GM23338 (cell line): ENCODE measurements around the gene SLC6A13. TPM values are rescaled to one million over a fixed set of nuclear protein-coding genes. Genes with fewer than 3 reads are reported as not detected.

Experiments used
- ATAC-seq: fragments of 200-7000 bp; cut with Tn5 transposase; 3 replicates; pipeline ENCODE4 v1.9.1; 2020
- DNase-seq: peaks from one replicate; pipeline ENCODE4 v3.0.0-alpha.2; 2015; ENCODE audit warnings: low spot score
- H2AFZ ChIP-seq: fragments of 200-600 bp; sonication (generic); 2 replicates; pipeline ENCODE4 v1.8.0; 2016; ENCODE audit warnings: antibody characterized with exemption, mild to moderate bottlenecking, moderate library complexity
- H3F3A ChIP-seq: fragments of 200-600 bp; sonication (generic); replicated peaks from 2 replicates; pipeline ENCODE4 v1.8.0; 2017; ENCODE audit warnings: antibody characterized with exemption, mixed run types, low read depth
- H3K27ac ChIP-seq: fragments of 200-600 bp; sonication (generic); 2 replicates; pipeline ENCODE4 v1.6.1; 2016; ENCODE audit warnings: low read depth
- H3K27me3 ChIP-seq: fragments of 200-600 bp; sonication (generic); 2 replicates; pipeline ENCODE4 v1.8.0; 2016; ENCODE audit warnings: mild to moderate bottlenecking, mixed run types, moderate library complexity; ENCODE audit not compliant: insufficient read depth
- H3K36me3 ChIP-seq: fragments of 200-600 bp; sonication (generic); 2 replicates; pipeline ENCODE4 v1.8.0; 2016; ENCODE audit warnings: mild to moderate bottlenecking; ENCODE audit not compliant: insufficient read depth
- H3K4me1 ChIP-seq: fragments of 200-600 bp; sonication (generic); 2 replicates; pipeline ENCODE4 v1.8.0; 2016; ENCODE audit warnings: mild to moderate bottlenecking, moderate library complexity; ENCODE audit not compliant: insufficient read depth
- H3K4me2 ChIP-seq: fragments of 200-600 bp; sonication (generic); 2 replicates; pipeline ENCODE4 v1.7.1; 2017; ENCODE audit warnings: mixed run types
- H3K4me3 ChIP-seq: fragments of 200-600 bp; sonication (generic); 2 replicates; pipeline ENCODE4 v1.6.1; 2016; ENCODE audit warnings: mixed run types
- H3K79me2 ChIP-seq: fragments of 200-600 bp; sonication (generic); replicated peaks from 2 replicates; pipeline ENCODE4 v1.8.0; 2017; ENCODE audit warnings: mild to moderate bottlenecking; ENCODE audit not compliant: insufficient read depth
- H3K9me2 ChIP-seq: fragments of 200-600 bp; sonication (generic); 2 replicates; pipeline ENCODE4 v1.8.0; 2017; ENCODE audit not compliant: insufficient read depth
- H4K20me1 ChIP-seq: fragments of 200-600 bp; sonication (generic); replicated peaks from 2 replicates; pipeline ENCODE4 v1.8.0; 2017; ENCODE audit warnings: mild to moderate bottlenecking; ENCODE audit not compliant: insufficient read depth
- H3K27ac Mint-ChIP-seq: 2 replicates; pipeline ENCODE4 v1.8.0; 2020; ENCODE audit warnings: inconsistent platforms, mild to moderate bottlenecking, moderate library complexity, mixed read lengths
- H3K27me3 Mint-ChIP-seq: 3 replicates; pipeline ENCODE4 v1.8.0; 2022; ENCODE audit warnings: low read depth, mild to moderate bottlenecking, moderate library complexity, mixed read lengths, inconsistent platforms; ENCODE audit not compliant: insufficient read depth, poor library complexity
- H3K36me3 Mint-ChIP-seq: 3 replicates; pipeline ENCODE4 v1.8.0; 2021; ENCODE audit warnings: low read depth, mild to moderate bottlenecking, inconsistent platforms, moderate library complexity, mixed read lengths
- H3K4me1 Mint-ChIP-seq: 3 replicates; pipeline ENCODE4 v1.8.0; 2020; ENCODE audit warnings: mild to moderate bottlenecking, inconsistent platforms, mixed read lengths
- H3K4me3 Mint-ChIP-seq: 3 replicates; pipeline ENCODE4 v1.8.0; 2021; ENCODE audit warnings: moderate library complexity, mild to moderate bottlenecking, inconsistent platforms, mixed read lengths
- H3K9me3 Mint-ChIP-seq: 3 replicates; pipeline ENCODE4 v1.8.0; 2020; ENCODE audit warnings: moderate library complexity, mild to moderate bottlenecking, inconsistent platforms, mixed read lengths
- CTCF ChIP-seq, 2 experiments: fragments of 200-600 bp in 1 of 2; sonication (generic) in 1 of 2; conservative IDR thresholded peaks; 2 replicates each; pipeline versions ENCODE4 v1.5.1 to v1.6.1; 2016 to 2017; ENCODE audit warnings: antibody characterized with exemption in 2 of 2, low read depth in 2 of 2, mild to moderate bottlenecking in 2 of 2, moderate library complexity in 1 of 2
- EZH2 ChIP-seq: fragments of 200-600 bp; sonication (generic); IDR thresholded peaks from one replicate; pipeline ENCODE4 v1.8.0; 2017; ENCODE audit warnings: antibody characterized with exemption, mild to moderate bottlenecking, low read depth; ENCODE audit not compliant: unreplicated experiment
- JUNB ChIP-seq: IDR thresholded peaks from one replicate; pipeline ENCODE4 v1.6.1; 2016; ENCODE audit warnings: antibody characterized with exemption; ENCODE audit not compliant: unreplicated experiment
- POLR2AphosphoS5 ChIP-seq: IDR thresholded peaks from 2 replicates; pipeline ENCODE4 v1.6.1; 2016; ENCODE audit warnings: antibody characterized with exemption, low read depth
- REST ChIP-seq: IDR thresholded peaks from one replicate; pipeline ENCODE4 v1.6.1; 2018; ENCODE audit warnings: antibody characterized with exemption; ENCODE audit not compliant: unreplicated experiment
- ZNF114 ChIP-seq: fragments of 250-450 bp; sonication (Bioruptor Pico); IDR thresholded peaks from 2 replicates; pipeline ENCODE4 v1.5.0; 2020; ENCODE audit warnings: mild to moderate bottlenecking, moderate library complexity
- ZNF462 ChIP-seq: fragments of 250-450 bp; sonication (Bioruptor Pico); IDR thresholded peaks from 2 replicates; pipeline ENCODE4 v1.5.0; 2020; ENCODE audit warnings: mild to moderate bottlenecking, moderate library complexity
- polyA plus RNA-seq: library from polyadenylated mRNA; unstranded; fragments of >200 nt; fragmentation: Nextera tagmentation; extraction: Ambion mirVana; gene quantifications from 2 replicates; pipeline ENCODE4 v1.2.1, GENCODE V29; 2016
- total RNA-seq: library from RNA; depleted of rRNA; stranded (reverse); fragments of >200 nt; shearing (Covaris generic); gene quantifications from 2 replicates; pipeline ENCODE4 v1.2.3, GENCODE V29; 2014

The SLC6A13 gene
- total and polyA plus RNA-seq, 2 experiments from 2014 or later: not detected

GRCh38 chr12:202081-202731 lies 60.4 kb downstream of the SLC6A13 start:
- DNase-seq (peak; percentile 82), ATAC-seq (peak; percentile 56)
- H3K4me2 ChIP-seq: peak overlapping the region; percentile 66
- Mint-ChIP-seq H3K4me1 (peaks cover 23% of the 10 kb centered on the region), H3K9me3 (peaks cover 7% of the 10 kb centered on the region; the same call in 2 of the 3 replicates), H3K36me3 (no peaks in the 10 kb centered on the region), H3K27me3 (peaks cover 35% of the 10 kb centered on the region), H3K4me3 (peak overlapping the region; percentile 63), H3K27ac (no peak overlapping the region)
- 0 out of 4 replicates have a peak, but pooled peaks of 1 of the 2 experiments have one; percentile 9 for TF ChIP-seq CTCF (conservative IDR thresholded peaks at IDR 0.05; ENCODE audit: low read depth in 2 of 2)
- TF ChIP-seq EZH2: no peak
- TF ChIP-seq JUNB: no peak
- no peak for TF ChIP-seq POLR2AphosphoS5
- no peak for TF ChIP-seq ZNF462 (CRISPR knock-in tag)
- no peak for TF ChIP-seq REST
- TF ChIP-seq ZNF114: no peak
- peak overlapping the region; percentile 9; the same call in 1 of the 2 replicates for H2AFZ ChIP-seq
- 0 out of 2 replicates have a peak, but pooled peaks cover 3% of the 10 kb centered on the region for H3F3A ChIP-seq
- H3K9me2 ChIP-seq: no peaks in the 10 kb centered on the region
- no peaks in the 10 kb centered on the region; the same call in 1 of the 2 replicates for H4K20me1 ChIP-seq
- H3K27ac ChIP-seq: no peak overlapping the region
- peak overlapping the region; percentile 44 for H3K4me3 ChIP-seq
- peaks cover 51% of the 10 kb centered on the region for H3K27me3 ChIP-seq
- H3K4me1 ChIP-seq: peaks cover 38% of the 10 kb centered on the region
- H3K79me2 ChIP-seq: no peaks in the 10 kb centered on the region
- H3K36me3 ChIP-seq: no peaks in the 10 kb centered on the region
